ENCODE data around the gene SLC35A3.

The SLC35A3 gene

GRCh38 chr1:100076744-100077143 lies 106.9 kb downstream of the SLC35A3 start:
- DNase-seq (ENCODE audit: low read depth in 2 of 2): no peak

GRCh38 chr1:100077531-100077930 lies 107.7 kb downstream of the SLC35A3 start:
- DNase-seq (ENCODE audit: low read depth in 2 of 2): no peak

- DNase-seq (ENCODE audit: low read depth in 2 of 2): no peak
Observed at GRCh38 chr1:100080331-100080730, 110.5 kb downstream of the SLC35A3 start.

All from activated CD4-positive, alpha-beta T cell treated with anti-CD3 and anti-CD28 coated beads for 24 hours (primary cell).